A549 treated with AZD2906 at 1 μM for 4 hours (cell line): ENCODE measurements around the gene MUCL1. TPM values are rescaled to one million over a fixed set of nuclear protein-coding genes. Genes with fewer than 3 reads are reported as not detected.

ENCODE experiments used
- total RNA-seq: library from RNA; stranded (reverse); fragments of 200-300 nt; extraction: Qiagen RNA extraction; gene quantifications from 5 replicates; pipeline ENCODE4 v1.2.3, GENCODE V29; 2022

The MUCL1 gene
- not detected in 5 replicates for total RNA-seq

GRCh38 chr12:54853933-54854538 lies at the start of gene MUCL1:
Gene MUCL1 (plus strand): TSS chr12:54854516. CDS start chr12:54854583, 67 bp downstream.

Other genes with a start within 250 kb of the MUCL1 start
- not detected in 5 replicates for gene LACRT, start 219.6 kb upstream of the MUCL1 start, total RNA-seq
- not detected in 5 replicates for gene DCD, start 206.2 kb upstream of the MUCL1 start, total RNA-seq
- not detected in 5 replicates for gene TESPA1, start 130.2 kb downstream of the MUCL1 start, total RNA-seq
- gene NEUROD4, start 165.5 kb downstream of the MUCL1 start, total RNA-seq, result not detected in 5 replicates